H1 (cell line): ENCODE results near the gene CRISPLD2. TPM values are rescaled to one million over a fixed set of nuclear protein-coding genes. Genes with fewer than 3 reads are reported as not detected.

Experiments used
- CTCF ChIA-PET: fragments of 300-600 bp; sonication (Branson Sonifier 250); formaldehyde crosslinking; loops from one replicate; lab custom pipeline; 2021; ENCODE audit not compliant: partially characterized antibody; lab: Charles Lee
- POLR2A ChIA-PET: fragments of 300-600 bp; sonication (Branson Sonifier 250); formaldehyde crosslinking; loops from one replicate; lab custom pipeline; 2021; ENCODE audit warnings: inconsistent platforms; ENCODE audit not compliant: partially characterized antibody; lab: Charles Lee
- DNase-seq, 2 experiments: peaks; one replicate each; pipeline versions ENCODE4 v3.0.0 to v3.0.0-alpha.2; 2010 to 2022; ENCODE audit warnings: low spot score in 2 of 2, low read depth in 1 of 2, mixed read lengths in 1 of 2
- FAIRE-seq: peaks from 2 replicates; lab custom pipeline; 2011; peaks lifted over from hg19 to GRCh38; lab: Jason Lieb, UNC
- H2AFZ ChIP-seq: 2 replicates; pipeline ENCODE4 v1.8.1; 2012; ENCODE audit warnings: low read length, inconsistent platforms
- H2AK5ac ChIP-seq: 2 replicates; pipeline ENCODE4 v1.6.1; 2013; ENCODE audit warnings: low read depth, low read length
- H2BK120ac ChIP-seq: replicated peaks from 2 replicates; pipeline ENCODE3; 2013; ENCODE audit warnings: low read depth, low read length, inconsistent platforms
- H2BK12ac ChIP-seq: 2 replicates; pipeline ENCODE4 v1.6.1; 2013; ENCODE audit warnings: low read depth, low read length
- H2BK15ac ChIP-seq: 2 replicates; pipeline ENCODE4 v1.6.1; 2013; ENCODE audit warnings: low read length
- H2BK20ac ChIP-seq: 2 replicates; pipeline ENCODE4 v1.6.1; 2013; ENCODE audit warnings: low read length
- H2BK5ac ChIP-seq: 2 replicates; pipeline ENCODE4 v1.6.1; 2013; ENCODE audit warnings: low read depth, low read length
- H3K14ac ChIP-seq: 2 replicates; pipeline ENCODE4 v1.6.1; 2013; ENCODE audit warnings: inconsistent platforms; ENCODE audit not compliant: insufficient read length
- H3K18ac ChIP-seq: 2 replicates; pipeline ENCODE4 v1.6.1; 2013; ENCODE audit warnings: low read length; ENCODE audit errors: extremely low read depth
- H3K23ac ChIP-seq: 2 replicates; pipeline ENCODE4 v1.6.1; 2013; ENCODE audit warnings: inconsistent platforms; ENCODE audit not compliant: insufficient read length
- H3K23me2 ChIP-seq: 2 replicates; pipeline ENCODE4 v1.6.1; 2013; ENCODE audit warnings: low read depth, low read length
- H3K27ac ChIP-seq: 2 replicates; pipeline ENCODE4 v1.6.1; 2011; ENCODE audit warnings: low read depth, low read length, inconsistent platforms
- H3K27me3 ChIP-seq, 4 experiments: replicated peaks in 1 of 4; 1 replicate in 1 of 4; 2 replicates in 3 of 4; pipeline versions ENCODE4 v1.6.1 to v1.8.1; 2011 to 2013; ENCODE audit warnings: low read length in 3 of 4, mild to moderate bottlenecking in 3 of 4, inconsistent platforms in 2 of 4, mixed read lengths in 2 of 4, moderate library complexity in 1 of 4; ENCODE audit not compliant: control insufficient read depth in 3 of 4, insufficient read depth in 3 of 4; ENCODE audit errors: extremely low read depth in 1 of 4
- H3K36me3 ChIP-seq, 4 experiments: 2 replicates each; pipeline versions ENCODE4 v1.6.1 to v1.8.1; 2011 to 2013; ENCODE audit warnings: mild to moderate bottlenecking in 4 of 4, low read length in 3 of 4, moderate library complexity in 2 of 4, control low read depth in 1 of 4, inconsistent platforms in 1 of 4; ENCODE audit not compliant: insufficient read depth in 4 of 4, control insufficient read depth in 2 of 4
- H3K4ac ChIP-seq: replicated peaks from 2 replicates; pipeline ENCODE3; 2013; ENCODE audit warnings: low read length, low read depth, mixed read lengths, inconsistent platforms; ENCODE audit not compliant: insufficient read length
- H3K4me1 ChIP-seq, 4 experiments: replicated peaks in 1 of 4; 1 replicate in 1 of 4; 2 replicates in 3 of 4; pipeline versions ENCODE4 v1.6.1 to v1.8.1; 2011 to 2013; ENCODE audit warnings: low read length in 3 of 4, inconsistent platforms in 2 of 4, mixed read lengths in 1 of 4; ENCODE audit not compliant: insufficient read depth in 4 of 4, control insufficient read depth in 3 of 4
- H3K4me2 ChIP-seq, 2 experiments: 2 replicates each; pipeline versions ENCODE4 v1.6.1 to v1.8.1; 2011 to 2013; ENCODE audit warnings: low read depth in 2 of 2, low read length in 2 of 2, control low read depth in 1 of 2, inconsistent platforms in 1 of 2, mild to moderate bottlenecking in 1 of 2; ENCODE audit not compliant: insufficient read depth in 1 of 2
- H3K4me3 ChIP-seq, 4 experiments: fragments of 200-600, 300-600 bp in 1 of 4; sonication (generic), shearing (Covaris generic), sonication (Bioruptor Twin) in 1 of 4; 2 replicates each; pipeline versions ENCODE4 v1.5.1 to v1.8.1; 2011 to 2016; ENCODE audit warnings: low read length in 4 of 4, low read depth in 3 of 4, control low read depth in 2 of 4, inconsistent platforms in 2 of 4, mild to moderate bottlenecking in 2 of 4, mixed read lengths in 1 of 4, moderate library complexity in 1 of 4; ENCODE audit not compliant: insufficient read depth in 2 of 4; ENCODE audit errors: extremely low read depth in 1 of 4
- H3K56ac ChIP-seq: replicated peaks from 2 replicates; pipeline ENCODE3; 2013; ENCODE audit warnings: low read depth, mild to moderate bottlenecking, mixed read lengths, low read length, inconsistent platforms; ENCODE audit not compliant: insufficient read length
- H3K79me1 ChIP-seq: 2 replicates; pipeline ENCODE4 v1.6.1; 2013; ENCODE audit warnings: low read depth, low read length, control low read depth
- H3K79me2 ChIP-seq, 2 experiments: 2 replicates each; pipeline versions ENCODE4 v1.6.1 to v1.8.1; 2012 to 2013; ENCODE audit warnings: low read length in 2 of 2, mild to moderate bottlenecking in 2 of 2, inconsistent platforms in 1 of 2; ENCODE audit not compliant: insufficient read depth in 2 of 2, control insufficient read depth in 1 of 2
- H3K9ac ChIP-seq, 4 experiments: replicated peaks in 1 of 4; 1 replicate in 1 of 4; 2 replicates in 3 of 4; pipeline versions ENCODE4 v1.6.1 to v1.8.1; 2011 to 2013; ENCODE audit warnings: low read depth in 3 of 4, low read length in 3 of 4, control low read depth in 2 of 4, mild to moderate bottlenecking in 2 of 4, moderate library complexity in 2 of 4, inconsistent platforms in 1 of 4; ENCODE audit errors: extremely low read depth in 1 of 4
- H3K9me3 ChIP-seq, 2 experiments: 2 replicates each; pipeline versions ENCODE4 v1.6.1 to v1.8.1; 2012 to 2013; ENCODE audit warnings: mild to moderate bottlenecking in 2 of 2, moderate library complexity in 2 of 2, control low read depth in 1 of 2, inconsistent platforms in 1 of 2, low read depth in 1 of 2, low read length in 1 of 2, mixed read lengths in 1 of 2; ENCODE audit not compliant: insufficient read depth in 2 of 2
- H4K20me1 ChIP-seq, 2 experiments: replicated peaks in 1 of 2; 2 replicates each; pipeline versions ENCODE3 to v1.8.1; 2011 to 2013; ENCODE audit warnings: inconsistent platforms in 2 of 2, low read length in 2 of 2, mild to moderate bottlenecking in 1 of 2; ENCODE audit not compliant: insufficient read depth in 2 of 2, control insufficient read depth in 1 of 2
- H4K5ac ChIP-seq: 2 replicates; pipeline ENCODE4 v1.6.1; 2013; ENCODE audit warnings: low read length, low read depth, mixed read lengths, inconsistent platforms; ENCODE audit not compliant: insufficient read length
- H4K8ac ChIP-seq: 2 replicates; pipeline ENCODE4 v1.8.0; 2013; ENCODE audit warnings: mild to moderate bottlenecking, moderate library complexity, low read length, inconsistent platforms; ENCODE audit not compliant: insufficient read depth; ENCODE audit errors: extremely low read depth
- H4K91ac ChIP-seq: replicated peaks from 2 replicates; pipeline ENCODE3; 2013; ENCODE audit warnings: low read length, mixed read lengths, inconsistent platforms; ENCODE audit not compliant: insufficient read length
- BCL11A ChIP-seq, 2 experiments: IDR thresholded peaks; one replicate each; pipeline ENCODE4 v1.6.1; 2011; ENCODE audit warnings: low read depth in 2 of 2, low read length in 2 of 2, mild to moderate bottlenecking in 2 of 2
- BRCA1 ChIP-seq: IDR thresholded peaks from 2 replicates; pipeline ENCODE4 v1.6.1; 2012; ENCODE audit warnings: low read depth, low read length, improper control_type of control experiment
- CBX5 ChIP-seq: fragments of 300-800, 300-1000 bp; sonication (generic); IDR thresholded peaks from 2 replicates; pipeline ENCODE4 v1.7.1; 2016; ENCODE audit warnings: antibody characterized with exemption, low read length, low read depth
- CHD1 ChIP-seq: IDR thresholded peaks from 2 replicates; pipeline ENCODE4 v1.6.1; 2012; ENCODE audit warnings: low read depth, low read length, improper control_type of control experiment
- EZH2 ChIP-seq: fragments of 200-600 bp; sonication (generic); IDR thresholded peaks from 2 replicates; pipeline ENCODE4 v1.7.1; 2012; ENCODE audit warnings: low read depth, mild to moderate bottlenecking, moderate library complexity, low read length, inconsistent platforms; ENCODE audit not compliant: severe bottlenecking
- HDAC2 ChIP-seq, 2 experiments: fragments of 300-600 bp in 1 of 2; sonication (generic) in 1 of 2; IDR thresholded peaks; 2 replicates each; pipeline ENCODE4 v1.6.1; 2011 to 2012; ENCODE audit warnings: low read depth in 2 of 2, low read length in 2 of 2, mild to moderate bottlenecking in 2 of 2, moderate library complexity in 2 of 2, borderline replicate concordance in 1 of 2, inconsistent platforms in 1 of 2
- JUN ChIP-seq: IDR thresholded peaks from 2 replicates; pipeline ENCODE4 v1.6.1; 2011; ENCODE audit warnings: low read depth, mild to moderate bottlenecking, improper control_type of control experiment, low read length
- KDM1A ChIP-seq: fragments of 200-600, 300-600 bp; sonication (generic); IDR thresholded peaks from 2 replicates; pipeline ENCODE4 v1.7.1; 2016; ENCODE audit warnings: mild to moderate bottlenecking, low read length, borderline replicate concordance
- POLR2AphosphoS5 ChIP-seq: IDR thresholded peaks from 2 replicates; pipeline ENCODE4 v1.6.1; 2011; ENCODE audit warnings: low read depth, low read length
- RFX5 ChIP-seq: IDR thresholded peaks from 2 replicates; pipeline ENCODE4 v1.6.1; 2011; ENCODE audit warnings: low read depth, low read length, improper control_type of control experiment, borderline replicate concordance
- RXRA ChIP-seq: IDR thresholded peaks from 2 replicates; pipeline ENCODE4 v1.6.1; 2011; ENCODE audit warnings: low read depth, mild to moderate bottlenecking, low read length, moderate library complexity; ENCODE audit not compliant: insufficient read depth
- SRF ChIP-seq: IDR thresholded peaks from 2 replicates; pipeline ENCODE4 v1.6.1; 2011; ENCODE audit warnings: mild to moderate bottlenecking, low read depth, low read length, moderate library complexity
- SUZ12 ChIP-seq: fragments of 200-600 bp; sonication (generic); IDR thresholded peaks from 2 replicates; pipeline ENCODE4 v1.6.1; 2012; ENCODE audit warnings: mild to moderate bottlenecking, inconsistent platforms, low read length, moderate library complexity, mixed read lengths
- WGBS, 2 experiments: shearing (Covaris generic) in 1 of 2; methylation state at CpG; one replicate each; pipeline versions ENCODE4 v1.1.6 to v1.1.7; 2013 to 2015; ENCODE audit warnings: low lambda C conversion rate in 2 of 2, mixed read lengths in 2 of 2, inconsistent platforms in 1 of 2, low coverage in 1 of 2, missing lambda C conversion rate in 1 of 2; ENCODE audit not compliant: insufficient replicate concordance in 2 of 2, insufficient coverage in 1 of 2, insufficient read length in 1 of 2; ENCODE audit errors: extremely low coverage in 1 of 2, missing lambda C conversion rate in 1 of 2; 5-methylcytosine and 5-hydroxymethylcytosine counted together
- polyA plus RNA-seq, 7 experiments: library from polyadenylated mRNA; depleted of rRNA in 3 of 7; stranded (reverse) in 5 of 7; unstranded in 2 of 7; fragments of >200 nt in 5 of 7; fragments of 200-250 nt in 2 of 7; gene quantifications; 1 replicate in 5 of 7; 2 replicates in 1 of 7; 4 replicates in 1 of 7; pipeline versions ENCODE4 v1.2.1 to v1.2.3, GENCODE V29; 2011 to 2013; ENCODE audit warnings: missing spikeins in 2 of 7, mixed read lengths in 2 of 7
- total RNA-seq: library from RNA; stranded (reverse); fragmentation: NEBNext Ultra II Directional; extraction: Animal tissue kit (Norgen Biotek cat#: 25700); gene quantifications from 2 replicates; pipeline ENCODE4 v1.2.1, GENCODE V29; 2021
- TF ChIP-seq, protein P1 (sequence below): IDR thresholded peaks from 2 replicates; pipeline ENCODE4 v1.6.1; 2011; ENCODE audit warnings: low read length, improper control_type of control experiment

The CRISPLD2 gene
- total and polyA plus RNA-seq, 2 of the 8 experiments (the other 6 are each of a cell fraction or from before 2014, with no cell fraction given), result 2.7 to 5.1 TPM

GRCh38 chr16:84916178-84916577 is 96.4 kb downstream of the CRISPLD2 start:
- no peak overlapping the region for H4K91ac ChIP-seq
- no peaks in the 10 kb centered on the region for H3K27me3 ChIP-seq
- no peak overlapping the region for H3K14ac ChIP-seq
- no peak for FAIRE-seq
- H4K5ac ChIP-seq, result no peak overlapping the region
- H2BK12ac ChIP-seq, result no peak overlapping the region
- H2BK120ac ChIP-seq, result no peak overlapping the region
- no peaks in the 10 kb centered on the region for H4K20me1 ChIP-seq
- no peak overlapping the region for H2BK15ac ChIP-seq
- H2AFZ ChIP-seq, result no peak overlapping the region
- H3K27ac ChIP-seq, result no peak overlapping the region
- no peak overlapping the region for H3K56ac ChIP-seq
- H2BK5ac ChIP-seq, result no peak overlapping the region
- ChIA-PET POLR2A (no interaction called here), CTCF (interaction anchor here (0.6 to 3.3 kb wide), 9 partner anchors 9 to 82 kb away, joined by 3 to 20 read pairs (median 3); no protein-coding TSS in a partner anchor)
- no peak overlapping the region for H3K4me3 ChIP-seq
- H4K8ac ChIP-seq, result no peak overlapping the region
- H3K4me2 ChIP-seq, result no peak overlapping the region
- H3K79me1 ChIP-seq, result no peaks in the 10 kb centered on the region
- no peak overlapping the region for H3K4ac ChIP-seq
- no peaks in the 10 kb centered on the region for H3K79me2 ChIP-seq
- no peaks in the 10 kb centered on the region; the same call in 1 of the 2 replicates for H3K23me2 ChIP-seq
- H3K4me1 ChIP-seq, result no peaks in the 10 kb centered on the region; a peak in 1 of 7 replicates
- no peak overlapping the region for H3K23ac ChIP-seq
- H2BK20ac ChIP-seq, result no peak overlapping the region
- no peak overlapping the region for H3K18ac ChIP-seq
- no peak overlapping the region for H2AK5ac ChIP-seq
- no peak overlapping the region for H3K9ac ChIP-seq
- 86% methylated on average over 9 of the region's 9 CpGs; no CpG with 5 or more reads in 1 of the 2 experiments for WGBS, 2 experiments
- DNase-seq, result no peak
- H3K9me3 ChIP-seq, result no peaks in the 10 kb centered on the region
- no peaks in the 10 kb centered on the region for H3K36me3 ChIP-seq
- no peak for TF ChIP-seq SRF
- no peak for TF ChIP-seq SUZ12
- TF ChIP-seq RFX5, result no peak
- TF ChIP-seq JUN, result no peak
- TF ChIP-seq POLR2AphosphoS5, result no peak
- TF ChIP-seq BCL11A (IDR thresholded peaks at IDR 0.05; ENCODE audit: low read depth in 2 of 2, low read length in 2 of 2), result no peak
- TF ChIP-seq CHD1, result no peak
- no peak for TF ChIP-seq KDM1A
- TF ChIP-seq RXRA, result no peak
- TF ChIP-seq CBX5, result no peak
- no peak for TF ChIP-seq HDAC2 (IDR thresholded peaks at IDR 0.05; ENCODE audit: borderline replicate concordance in 1 of 2, low read depth in 2 of 2, low read length in 2 of 2)
- TF ChIP-seq, protein P1, sequence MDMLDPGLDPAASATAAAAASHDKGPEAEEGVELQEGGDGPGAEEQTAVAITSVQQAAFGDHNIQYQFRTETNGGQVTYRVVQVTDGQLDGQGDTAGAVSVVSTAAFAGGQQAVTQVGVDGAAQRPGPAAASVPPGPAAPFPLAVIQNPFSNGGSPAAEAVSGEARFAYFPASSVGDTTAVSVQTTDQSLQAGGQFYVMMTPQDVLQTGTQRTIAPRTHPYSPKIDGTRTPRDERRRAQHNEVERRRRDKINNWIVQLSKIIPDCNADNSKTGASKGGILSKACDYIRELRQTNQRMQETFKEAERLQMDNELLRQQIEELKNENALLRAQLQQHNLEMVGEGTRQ, result no peak
- TF ChIP-seq BRCA1, result no peak
- no peak for TF ChIP-seq EZH2
